HG03558 (cell line): ENCODE results near the gene CEBPZOS.

ENCODE experiments used
- ATAC-seq: cut with Tn5 transposase; IDR thresholded peaks from one replicate; pipeline ENCODE4 v1.9.1; 2021; ENCODE audit warnings: moderate number of reproducible peaks; ENCODE audit not compliant: unreplicated experiment; ENCODE audit errors: extremely low read depth

Gene CEBPZOS

GRCh38 chr2:37196320-37197195 lies at the start of gene CEBPZOS:
Gene CEBPZOS, plus strand, starts transcription at chr2:37196496. Its CDS starts 3,209 bp downstream, at chr2:37199705.
- ATAC-seq, result peak; percentile 38

DNA sequence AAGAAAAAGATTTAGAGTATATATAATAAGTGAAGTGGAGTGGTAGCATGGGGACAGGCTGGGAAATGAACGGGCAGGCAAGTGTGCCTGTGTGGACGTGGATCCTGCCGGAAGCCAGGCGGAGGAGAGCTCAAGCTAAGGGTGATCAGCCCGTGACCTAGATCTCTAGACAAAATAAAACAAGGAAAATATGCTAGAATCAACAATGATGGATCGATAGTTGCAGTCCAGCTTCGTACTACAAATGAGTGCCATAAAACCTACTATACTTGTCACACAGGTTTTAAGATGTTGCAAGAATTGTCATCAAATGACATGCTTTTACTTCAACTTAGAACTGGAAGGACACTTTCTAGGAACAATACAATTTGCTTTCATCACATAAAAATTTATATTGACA lies 48.0 kb upstream of the CEBPZOS start:
- no peak for ATAC-seq

DNA sequence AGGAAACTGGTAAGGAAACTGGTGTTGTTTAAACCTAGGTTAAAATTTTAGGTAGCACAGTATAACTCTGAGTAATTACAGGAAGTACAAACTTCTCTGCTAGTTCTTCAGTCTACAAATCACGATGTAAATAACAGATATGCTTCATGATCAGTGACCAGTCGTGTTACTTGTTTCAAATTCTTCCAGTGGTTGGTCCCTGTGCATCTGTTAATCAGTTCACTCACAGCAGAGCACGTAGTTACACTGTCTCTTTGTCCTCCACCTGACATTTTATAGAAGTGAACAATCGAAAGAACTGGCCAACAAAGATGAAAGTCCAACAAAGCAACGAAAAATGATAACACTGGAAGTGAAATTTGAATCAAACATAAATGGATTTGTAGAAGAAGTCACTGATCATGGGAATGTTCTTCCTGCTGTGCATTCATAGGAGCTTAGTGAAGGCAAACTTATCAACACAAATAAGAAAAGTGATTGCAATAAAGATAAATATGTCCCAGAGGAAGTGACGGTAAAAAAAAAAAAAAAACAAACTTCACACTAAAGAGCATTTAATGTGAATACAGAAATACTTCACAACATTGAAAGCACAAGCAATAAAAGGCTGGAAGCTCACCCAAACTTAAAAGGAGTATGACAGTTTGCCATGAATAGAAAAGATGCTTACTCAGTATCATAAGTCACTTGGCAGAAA lies 46.5 kb upstream of the CEBPZOS start:
- no peak for ATAC-seq

DNA sequence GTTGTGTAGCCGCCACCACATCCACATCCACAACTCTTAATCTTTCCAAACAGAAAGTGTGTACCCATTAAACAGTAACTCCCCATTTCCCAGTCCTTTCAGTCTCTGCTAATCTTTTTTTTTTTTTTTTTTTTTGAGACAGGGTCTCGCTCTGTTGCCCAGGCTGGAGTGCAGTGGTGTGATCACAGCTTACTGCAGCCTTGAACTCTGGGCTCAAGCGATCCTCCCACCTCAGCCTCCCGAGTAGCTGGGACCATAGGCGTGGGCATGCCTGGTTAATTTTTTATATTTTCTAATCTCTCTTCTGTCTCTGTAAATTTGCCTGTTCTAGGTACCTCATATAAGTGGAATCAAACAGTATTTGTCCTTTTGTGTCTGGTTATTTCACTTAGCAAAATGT lies 43.1 kb upstream of the CEBPZOS start:
- no peak for ATAC-seq

GRCh38 chr2:37154785-37155184 lies 41.5 kb upstream of the CEBPZOS start:
- ATAC-seq, result no peak

DNA sequence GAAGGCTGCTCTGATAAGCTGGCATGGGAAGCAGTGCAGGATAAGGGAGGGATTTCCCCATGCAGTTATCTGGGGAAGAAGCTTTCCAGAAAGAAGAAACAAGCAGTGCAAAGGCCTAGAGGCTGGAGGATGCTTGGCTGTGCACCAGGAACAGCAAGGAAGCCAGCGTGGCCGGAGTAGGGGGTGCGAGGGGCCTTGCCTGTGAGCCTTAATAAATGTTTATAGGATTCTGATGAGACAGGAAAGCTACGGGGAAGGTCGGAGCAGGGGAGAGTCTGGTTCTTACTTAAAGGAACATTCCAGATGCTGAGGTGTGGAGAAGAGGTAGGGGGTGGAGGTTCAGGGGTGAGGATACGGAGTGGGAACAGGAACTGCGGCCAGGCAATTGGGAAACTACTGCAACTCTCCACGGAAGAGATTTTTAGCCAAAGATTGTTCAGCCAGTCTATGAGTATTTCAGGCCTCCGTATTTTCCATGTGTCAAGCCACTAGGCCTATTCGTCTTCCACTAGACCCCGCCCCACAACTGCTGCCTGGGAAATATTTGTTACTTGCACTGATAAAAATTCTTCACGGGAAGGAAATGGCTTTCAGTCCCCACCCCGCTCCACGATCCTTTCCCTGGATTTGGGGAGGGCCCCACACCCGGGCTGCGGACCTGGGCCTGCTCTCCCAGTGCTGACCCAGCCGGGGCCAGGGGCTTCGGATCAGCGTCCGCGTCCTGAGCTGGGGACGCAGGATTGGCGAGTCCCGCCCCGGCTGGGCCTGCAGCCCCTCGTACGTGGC lies 40.0 kb upstream of the CEBPZOS start:
- ATAC-seq, result peak; percentile 10

GRCh38 chr2:37156857-37157714 lies 39.2 kb upstream of the CEBPZOS start, which contains the start of gene EIF2AK2:
Gene EIF2AK2, minus strand, starts transcription at chr2:37156980. Its CDS starts 9,174 bp downstream, at chr2:37147806.
- peak; percentile 66 for ATAC-seq

DNA sequence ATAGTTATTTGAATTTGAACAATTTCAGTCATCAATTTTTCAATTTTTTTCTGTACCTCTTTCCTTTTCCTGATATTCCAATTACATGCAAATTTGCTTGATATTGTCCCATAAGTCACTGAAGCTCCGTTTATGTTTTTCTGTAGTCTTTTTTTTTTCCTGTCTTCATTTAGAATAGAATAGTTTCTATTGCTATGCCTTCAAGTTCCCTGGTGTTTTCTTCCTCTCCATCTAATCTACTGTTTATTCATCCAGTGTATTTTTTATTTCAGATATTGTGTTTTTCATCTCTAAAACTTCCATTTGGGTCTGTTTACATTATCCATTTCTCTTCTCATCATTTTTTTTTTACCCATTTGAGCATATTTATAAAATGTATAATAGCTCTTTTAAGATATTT lies 31.5 kb upstream of the CEBPZOS start:
- no peak for ATAC-seq

- ATAC-seq, result no peak
These were observed 28.6 kb upstream of the CEBPZOS start for GRCh38 chr2:37167636-37168180.

- no peak for ATAC-seq
These were observed 27.9 kb upstream of the CEBPZOS start for GRCh38 chr2:37168217-37168981.

DNA sequence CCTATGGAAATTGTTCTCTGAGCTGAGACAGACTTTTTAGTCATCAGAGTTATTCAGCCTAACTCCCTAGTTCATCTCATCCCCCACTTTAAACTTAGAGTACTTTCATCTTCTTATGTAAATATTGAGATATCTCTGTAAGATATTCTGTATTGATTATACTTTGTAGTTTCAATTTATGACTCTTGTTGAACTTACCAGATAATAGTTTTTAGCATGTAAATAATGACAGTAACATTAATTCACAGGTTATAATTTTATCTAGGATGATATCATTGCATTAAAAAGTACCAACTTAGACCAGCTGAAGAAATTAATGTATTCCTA lies 24.7 kb upstream of the CEBPZOS start:
- ATAC-seq, result no peak

- ATAC-seq, result no peak
These were observed 22.6 kb upstream of the CEBPZOS start for GRCh38 chr2:37173741-37174140.

DNA sequence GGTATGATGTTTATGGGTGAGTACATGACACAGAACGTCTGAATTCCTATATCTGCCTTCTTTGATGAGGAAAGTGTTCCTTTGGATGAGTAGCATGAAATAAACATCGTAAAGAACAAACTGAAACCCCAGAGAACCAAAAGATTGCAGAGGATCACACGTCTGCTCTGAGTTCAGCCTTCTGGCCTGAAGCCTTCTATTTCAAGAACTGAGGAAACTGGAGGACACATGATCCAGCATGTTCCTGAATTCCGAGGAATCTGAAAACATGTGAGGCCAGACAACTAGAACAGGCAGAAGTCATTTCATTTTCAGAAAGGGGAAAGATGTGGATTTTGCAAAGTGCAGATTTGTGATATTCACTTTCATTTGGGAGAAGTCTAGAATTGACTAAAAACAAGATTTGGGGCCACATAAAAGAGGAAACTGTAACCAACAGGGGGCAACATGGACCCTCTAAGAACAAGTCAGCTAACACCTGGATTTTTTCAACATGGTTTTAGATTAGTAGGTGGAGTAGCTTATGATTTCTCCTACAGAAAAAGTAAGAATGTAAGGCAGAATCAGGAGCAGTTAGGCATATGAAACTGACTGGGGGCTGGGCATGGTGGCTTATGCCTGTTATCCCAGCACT lies 16.2 kb upstream of the CEBPZOS start:
- ATAC-seq, result no peak

DNA sequence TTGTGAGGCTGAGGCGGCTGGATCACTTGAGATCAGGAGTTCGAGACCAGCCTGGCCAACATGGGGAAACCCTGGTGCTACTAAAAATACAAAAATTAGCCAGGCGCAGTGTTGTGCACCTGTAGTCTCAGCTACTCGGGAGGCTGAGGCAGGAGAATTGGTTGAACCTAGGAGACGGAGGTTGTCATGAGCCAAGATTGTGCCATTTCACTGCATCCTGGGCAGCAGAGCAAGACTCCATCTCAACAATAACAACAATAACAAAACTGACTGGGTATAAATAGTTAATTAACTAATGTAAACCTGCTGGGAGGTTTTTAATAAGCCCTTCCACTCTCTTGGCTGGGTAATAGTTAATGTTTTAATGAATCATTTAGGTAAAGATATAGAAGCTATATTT lies 15.7 kb upstream of the CEBPZOS start:
- no peak for ATAC-seq

GRCh38 chr2:37181726-37182684 lies 14.3 kb upstream of the CEBPZOS start:
- ATAC-seq, result no peak

DNA sequence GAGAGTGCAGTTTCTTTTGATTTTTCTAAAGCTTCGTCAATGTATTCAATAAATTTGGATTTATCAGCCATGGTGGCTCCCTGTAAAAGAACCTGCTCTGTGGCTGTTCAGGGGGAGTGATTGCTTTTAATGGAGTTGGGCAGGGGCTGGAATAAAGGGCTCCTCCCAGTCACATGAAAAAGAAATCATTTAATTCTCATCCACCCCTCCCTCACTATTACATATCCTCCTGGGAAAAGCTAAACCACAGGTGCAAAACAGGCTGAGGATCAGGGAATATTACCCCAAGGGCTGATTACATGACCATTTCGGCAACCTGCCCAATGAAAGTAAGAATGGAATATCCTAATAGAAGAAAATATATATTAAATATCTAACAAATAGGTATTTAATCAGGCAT lies 7.7 kb upstream of the CEBPZOS start, which contains the start of gene SULT6B1:
TSS of gene SULT6B1 (minus strand) at position 101 of the 400 bp plus-strand sequence. CDS start at position 71, 30 bp downstream.
- ATAC-seq, result no peak

DNA sequence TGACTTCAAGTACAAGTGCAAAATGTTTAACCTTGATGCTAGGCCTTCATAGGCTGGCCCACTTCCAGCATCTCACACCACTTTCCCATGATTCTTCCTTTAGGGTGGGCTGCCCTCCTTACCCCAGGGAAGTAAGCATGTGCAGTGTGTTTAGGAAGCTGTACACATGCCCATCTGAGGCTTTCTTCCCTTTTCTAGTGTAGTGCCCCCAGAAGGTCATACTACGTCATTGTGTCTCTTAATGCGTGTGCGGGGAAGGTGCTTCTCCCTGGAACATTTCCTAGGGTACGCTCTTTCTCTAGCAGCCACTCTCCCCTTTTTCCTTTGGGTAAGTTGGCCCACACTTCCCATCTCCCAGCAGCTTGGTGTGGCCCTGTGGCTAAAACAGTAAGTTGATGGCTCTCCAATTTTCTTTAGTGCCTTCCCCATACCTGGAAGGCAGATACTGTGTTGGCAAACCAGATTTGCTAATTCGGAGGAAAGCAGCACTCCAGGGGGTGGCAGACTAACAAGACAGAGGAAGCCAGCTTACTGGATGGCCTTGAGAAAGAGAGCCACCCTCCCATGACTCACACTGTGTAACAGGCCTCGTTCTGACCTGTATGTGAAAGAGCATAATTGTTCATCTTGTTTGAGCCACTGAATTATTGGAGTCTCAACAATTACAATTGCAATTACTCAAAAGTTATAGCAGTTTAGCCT lies 6.7 kb upstream of the CEBPZOS start:
- ATAC-seq, result no peak
